Activated naive CD4-positive, alpha-beta T cell treated with anti-CD3 and anti-CD28 coated beads, Interleukin-2, amount 50 U/mL, for 16 hours (primary cell): ENCODE measurements around the gene DDX47.
"Not testable (repeated sequence)": the region's sequence is repeated elsewhere in the genome, so short reads cannot be mapped to it uniquely, and the experiment has no call there.

Source experiments
- DNase-seq: peaks from one replicate; pipeline ENCODE4 v3.0.0-alpha.2; 2020

DDX47 gene

DNA sequence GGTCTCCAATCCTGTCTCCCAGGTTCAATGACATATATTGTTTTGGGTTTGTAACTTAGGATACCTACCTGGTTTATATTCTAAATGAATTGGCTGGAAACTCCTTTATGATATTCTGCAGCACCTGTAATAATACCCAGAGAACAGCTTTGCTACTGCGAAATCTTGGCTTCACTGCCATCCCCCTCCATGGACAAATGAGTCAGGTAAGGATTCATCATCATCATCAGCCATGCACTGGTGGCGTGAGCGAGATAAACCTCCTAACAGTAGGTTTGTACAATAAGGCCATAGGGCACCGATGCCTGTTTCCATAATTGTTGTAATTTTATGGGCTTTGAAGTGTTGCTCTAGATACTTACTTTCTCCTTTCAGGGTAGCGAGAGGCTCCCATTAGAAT lies 10.7 kb downstream of the DDX47 start:
- DNase-seq = no peak

- DNase-seq = no peak
These were observed 22.4 kb downstream of the DDX47 start for GRCh38 chr12:12835378-12836146.

GRCh38 chr12:12836571-12836970 lies 23.4 kb downstream of the DDX47 start:
- DNase-seq = no peak

GRCh38 chr12:12837025-12837812 lies 24.1 kb downstream of the DDX47 start:
- peak; percentile 54 for DNase-seq

DNA sequence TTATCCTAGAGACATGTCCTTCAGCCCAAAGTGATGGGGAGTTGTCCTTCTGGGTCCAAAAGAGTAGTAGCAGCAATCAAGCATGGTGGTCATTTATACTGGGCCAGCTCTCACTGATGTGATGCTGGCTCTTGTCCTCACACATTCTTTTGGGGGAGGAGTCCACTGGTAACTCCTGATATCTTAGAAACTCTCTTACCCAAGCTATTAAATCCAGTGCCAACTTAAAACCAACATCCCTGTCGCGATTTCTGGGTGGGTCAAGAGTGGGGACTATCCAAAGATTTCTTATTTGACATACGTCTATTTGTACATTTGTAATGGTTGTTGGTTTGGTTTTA lies 24.6 kb downstream of the DDX47 start:
- DNase-seq = no peak

DNA sequence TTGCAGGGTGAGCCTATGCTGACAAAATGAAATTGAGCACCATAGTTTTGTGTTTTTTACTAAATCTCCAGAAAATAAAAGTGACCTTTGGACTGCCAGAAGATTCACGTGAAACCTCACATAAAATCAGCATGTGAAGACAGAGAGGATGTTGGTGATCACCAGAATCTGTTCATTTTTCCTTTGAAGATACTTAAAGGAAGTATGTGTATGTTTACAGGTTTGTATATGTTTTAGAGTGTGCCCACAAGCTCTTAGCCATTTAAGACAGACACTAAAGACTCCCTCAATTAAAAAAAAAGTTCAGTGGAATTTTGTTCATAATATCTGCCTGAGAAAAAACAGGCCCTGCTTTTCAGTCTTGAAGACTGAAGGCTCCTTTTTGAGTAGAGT lies 25.9 kb downstream of the DDX47 start:
- no peak for DNase-seq

DNA sequence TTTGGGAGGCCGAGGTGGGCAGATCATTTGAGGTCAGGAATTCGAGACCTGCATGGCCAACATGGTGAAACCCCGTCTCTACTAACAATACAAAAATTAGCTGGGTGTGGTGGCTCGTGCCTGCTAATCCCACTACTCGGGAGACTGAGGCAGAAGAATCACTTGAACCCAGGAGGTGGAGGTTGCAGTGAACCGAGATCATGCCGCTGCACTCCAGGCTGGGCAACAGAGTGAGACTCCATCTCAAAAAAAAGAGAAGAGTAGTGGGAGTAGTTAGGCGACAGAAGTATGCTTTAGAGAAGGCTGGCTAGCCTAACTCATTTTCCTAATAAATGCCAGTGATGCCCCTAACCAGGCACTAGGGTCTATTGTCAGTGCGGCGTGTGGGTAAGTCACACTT lies 26.3 kb downstream of the DDX47 start:
- not testable (repeated sequence) for DNase-seq

- DNase-seq = no peak
These were observed 26.9 kb downstream of the DDX47 start for GRCh38 chr12:12839873-12840579.

DNA sequence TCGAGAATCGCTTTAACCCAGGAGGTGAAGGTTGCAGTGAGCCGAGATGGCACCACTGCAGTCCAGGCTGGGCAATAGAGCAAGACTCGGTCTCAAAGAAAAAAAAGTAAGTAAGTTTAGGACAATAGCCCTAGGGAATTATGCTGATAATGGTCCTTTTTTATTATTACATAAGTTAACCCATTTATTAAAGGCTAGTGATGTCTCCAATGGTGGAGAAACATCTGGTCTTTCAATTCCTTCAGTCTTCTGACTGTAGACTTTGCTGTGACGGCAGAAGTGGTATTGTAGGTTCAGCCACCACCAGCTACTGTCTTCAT lies 27.4 kb downstream of the DDX47 start:
- DNase-seq = no peak

DNA sequence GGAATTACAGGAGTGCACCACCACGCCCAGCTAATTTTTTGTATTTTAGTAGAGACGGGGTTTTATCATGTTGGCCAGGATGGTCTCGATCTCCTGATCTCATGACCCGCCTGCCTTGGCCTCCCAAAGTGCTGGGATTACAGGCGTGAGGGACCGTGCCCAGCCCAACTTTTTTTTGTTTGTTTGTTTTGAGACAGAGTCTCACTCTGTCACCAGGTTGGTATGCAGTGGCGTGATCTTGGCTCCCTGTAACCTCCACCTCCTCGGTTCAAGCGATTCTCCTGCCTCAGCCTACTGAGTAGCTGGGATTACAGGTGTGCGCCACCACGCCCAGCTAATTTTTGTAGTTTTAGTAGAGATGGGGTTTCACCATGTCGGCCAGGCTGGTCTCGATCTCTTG lies 28.3 kb downstream of the DDX47 start:
- not testable (repeated sequence) for DNase-seq

DNA sequence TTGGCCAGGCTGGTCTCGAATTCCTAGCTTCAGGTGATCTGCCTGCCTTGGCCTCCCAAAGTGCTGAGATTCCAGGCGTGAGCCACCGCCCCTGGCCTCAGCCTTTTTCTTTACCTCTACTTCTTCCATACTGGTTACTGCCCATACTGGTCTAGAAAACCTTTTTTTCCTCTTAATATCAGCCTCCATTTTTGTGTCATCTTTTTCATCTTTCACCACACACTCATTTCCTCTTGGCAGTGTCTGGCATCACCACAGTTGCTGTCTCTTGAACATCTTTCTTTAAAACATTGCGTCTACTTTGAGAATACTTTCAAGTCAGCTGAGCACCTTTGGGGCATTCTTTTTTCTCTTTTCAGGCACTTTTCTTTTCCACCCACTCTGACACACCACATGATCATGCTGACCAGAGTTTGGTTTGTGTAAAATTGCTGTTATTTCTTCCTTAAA lies 32.7 kb downstream of the DDX47 start:
- DNase-seq = no peak

DNA sequence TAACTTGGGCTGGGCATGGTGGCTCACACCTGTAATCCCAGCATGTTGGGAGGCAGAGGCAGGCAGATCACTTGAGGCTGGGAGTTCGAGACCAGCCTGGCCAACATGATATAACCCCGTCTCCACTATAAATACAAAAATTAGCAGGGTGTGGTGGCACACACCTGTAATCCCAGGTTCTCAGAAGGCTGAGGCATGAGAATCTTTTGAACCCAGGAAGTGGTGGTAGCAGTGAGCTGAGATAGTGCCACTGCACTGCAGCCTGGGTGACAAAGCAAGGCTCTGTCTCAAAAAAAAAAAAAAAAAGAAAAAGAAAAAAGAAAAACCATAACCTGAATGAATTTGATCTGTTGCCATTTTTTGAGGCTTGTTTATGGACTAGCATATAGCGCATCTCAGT lies 33.6 kb downstream of the DDX47 start:
- not testable (repeated sequence) for DNase-seq

DNA sequence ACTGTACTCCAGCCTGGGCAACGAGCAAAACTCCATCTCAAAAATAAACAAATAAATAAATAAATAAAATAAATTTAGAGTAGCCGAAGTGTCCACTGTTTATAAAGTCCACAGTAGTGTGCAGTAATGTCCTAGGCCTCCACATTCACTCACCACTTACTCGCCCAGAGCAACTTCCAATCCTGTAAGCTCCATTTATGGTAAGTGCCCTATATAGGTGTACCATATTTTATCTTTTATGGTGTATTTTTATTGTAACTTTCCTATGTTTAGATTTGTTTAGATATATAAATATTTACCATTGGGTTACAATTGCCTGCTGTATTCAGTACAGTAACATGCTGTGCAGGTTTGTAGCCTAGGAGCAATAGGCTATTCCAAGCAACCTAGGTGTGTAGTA lies 40.3 kb downstream of the DDX47 start:
- DNase-seq = no peak

DNA sequence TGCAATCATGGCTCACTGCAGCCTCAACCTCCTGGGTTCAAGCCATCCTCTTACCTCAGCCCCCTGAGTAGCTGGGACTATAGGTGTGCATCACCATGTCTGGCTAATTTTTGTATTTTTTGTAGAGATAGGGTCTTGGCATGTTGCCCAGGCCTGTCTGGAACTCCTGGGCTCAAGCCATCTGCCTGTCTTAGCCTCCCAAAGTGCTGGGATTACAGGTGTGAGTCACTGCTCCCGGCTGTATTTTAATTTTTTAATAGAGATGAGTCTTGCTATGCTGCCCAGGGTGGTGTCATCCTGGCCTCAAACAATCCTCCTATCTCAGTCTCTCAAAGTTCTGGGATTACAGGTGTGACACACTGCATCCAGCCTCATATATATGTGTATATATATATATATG lies 46.5 kb downstream of the DDX47 start:
- no peak for DNase-seq

DNA sequence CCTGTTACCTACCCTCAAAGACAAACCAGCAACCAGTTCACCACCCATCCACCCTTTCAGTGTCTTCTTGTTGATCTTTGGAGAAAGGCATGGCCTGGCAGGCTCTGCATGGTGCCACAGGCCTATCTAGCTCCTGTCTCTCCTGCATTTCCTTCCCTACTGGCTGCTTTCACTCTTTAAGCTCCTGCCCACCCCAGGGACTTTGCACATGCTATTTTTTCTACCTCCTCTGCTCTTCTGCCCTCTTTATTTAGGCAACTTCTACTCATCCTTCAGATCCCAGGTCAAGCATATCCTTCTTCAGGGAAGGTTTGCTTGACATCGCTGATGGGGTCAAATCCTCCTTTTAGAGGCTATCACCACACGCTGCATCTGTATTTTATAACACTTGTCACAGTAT lies 51.1 kb downstream of the DDX47 start:
- DNase-seq = no peak

GRCh38 chr12:12868477-12869235 lies 55.5 kb downstream of the DDX47 start:
- no peak for DNase-seq

DNA sequence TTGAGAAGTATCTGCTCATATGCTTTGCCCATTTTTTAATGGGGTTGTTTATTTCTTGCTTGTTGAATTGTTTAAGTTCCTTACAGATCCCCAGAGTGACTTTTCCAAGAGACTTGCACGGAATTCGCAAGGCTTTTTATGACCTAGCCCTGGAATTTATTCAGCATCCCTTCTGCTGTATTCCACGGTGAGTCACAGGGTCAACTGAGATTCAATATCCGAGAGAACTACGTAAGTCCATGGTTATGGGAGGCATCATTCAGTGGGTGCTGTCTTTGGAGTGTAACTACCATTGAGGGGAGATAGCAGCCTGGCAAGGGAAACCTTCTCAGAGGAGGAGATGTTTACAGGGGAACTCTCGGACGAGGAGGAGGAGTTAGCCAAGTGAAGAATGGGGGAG lies 57.3 kb downstream of the DDX47 start:
- no peak for DNase-seq

DNA sequence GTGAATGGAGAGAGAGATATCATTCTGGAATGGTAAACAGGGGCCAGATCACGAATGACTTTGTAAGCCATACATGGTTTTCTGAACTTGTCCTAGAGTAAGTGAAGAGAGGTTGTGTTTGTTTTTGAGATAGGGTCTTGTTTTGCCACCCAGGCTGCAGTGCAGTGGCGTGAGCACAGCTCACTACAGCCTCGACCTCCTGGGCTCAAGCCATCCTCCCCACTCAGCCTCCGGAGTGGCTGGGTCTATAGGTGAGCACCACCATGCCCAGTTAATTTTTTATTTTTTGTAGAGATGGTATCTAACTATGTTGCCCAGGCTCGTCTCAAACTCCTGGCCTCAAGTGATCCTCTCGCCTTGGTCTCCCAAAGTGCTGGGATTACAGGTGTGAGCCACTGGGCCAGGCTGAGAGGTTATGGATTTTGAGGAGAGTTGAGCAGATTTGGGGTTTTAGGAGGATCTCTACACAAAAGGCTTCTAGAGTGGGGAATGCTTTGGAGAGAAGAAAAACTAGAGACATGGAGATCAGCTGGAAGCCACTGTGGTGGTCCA lies 58.5 kb downstream of the DDX47 start:
- DNase-seq = no peak

DNA sequence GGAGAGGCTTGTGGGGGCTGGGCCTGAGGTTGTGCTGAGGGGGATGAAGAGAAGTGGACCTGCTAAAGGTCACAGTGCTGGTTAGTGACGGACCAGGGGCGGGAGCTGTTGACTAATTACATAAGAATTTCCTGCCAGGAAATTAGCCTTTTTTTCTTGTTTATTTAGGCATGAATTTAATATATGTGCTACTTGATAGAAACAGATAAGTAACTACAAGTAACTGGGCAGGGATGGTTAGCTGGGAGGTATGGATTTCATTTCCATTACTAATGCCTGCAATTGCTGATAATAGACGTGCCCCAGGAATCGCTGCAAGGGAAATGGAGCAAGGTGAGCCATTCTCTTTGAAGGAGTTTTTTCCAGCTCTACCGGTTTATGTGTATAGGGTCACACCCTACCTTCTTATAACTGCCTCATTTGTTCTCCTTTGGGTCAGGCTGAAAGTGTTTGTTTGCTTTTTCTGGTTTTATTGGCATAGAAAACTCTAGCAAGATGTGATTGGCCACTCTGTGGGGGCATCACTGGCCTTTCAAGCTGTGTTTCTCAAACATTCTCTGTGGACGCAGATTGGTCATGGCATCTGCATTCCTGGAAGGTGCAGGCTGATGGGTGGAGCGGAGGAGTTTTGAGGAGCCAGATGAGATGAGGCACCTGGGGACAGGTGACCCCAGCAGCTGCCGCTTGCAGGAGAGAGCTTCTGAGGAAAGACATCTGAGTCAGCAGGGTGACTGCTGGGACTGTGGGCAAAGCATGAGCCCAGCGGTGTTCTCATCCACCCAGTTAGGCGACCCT lies 59.2 kb downstream of the DDX47 start:
- no peak for DNase-seq

DNA sequence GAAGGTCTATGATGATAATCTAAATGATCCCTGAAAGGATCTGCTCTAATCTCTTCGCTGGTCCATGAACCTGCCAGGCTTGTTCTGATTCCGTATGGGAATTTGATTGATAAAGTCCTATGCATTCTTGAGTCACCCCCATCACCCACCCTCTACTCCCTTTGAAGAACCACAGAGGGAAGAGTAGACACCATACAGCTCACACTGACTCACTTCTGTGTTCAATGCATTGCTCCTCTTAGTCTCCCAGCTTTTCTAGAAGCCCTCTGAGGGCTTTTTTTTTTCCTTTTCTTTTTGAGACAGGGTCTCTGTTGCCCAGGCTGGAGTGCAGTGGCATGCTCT lies 59.8 kb downstream of the DDX47 start:
- DNase-seq = no peak

GRCh38 chr12:12874029-12874428 lies 60.9 kb downstream of the DDX47 start:
- DNase-seq = no peak

GRCh38 chr12:12875301-12875700 lies 62.2 kb downstream of the DDX47 start:
- DNase-seq = not testable (repeated sequence)
